ENCODE measurements around the gene FKBP1A. TPM values are rescaled to one million over a fixed set of nuclear protein-coding genes. Genes with fewer than 3 reads are reported as not detected.

The FKBP1A gene
- total RNA-seq, 2 experiments from 2014 or later = 259 to 282 TPM

DNA sequence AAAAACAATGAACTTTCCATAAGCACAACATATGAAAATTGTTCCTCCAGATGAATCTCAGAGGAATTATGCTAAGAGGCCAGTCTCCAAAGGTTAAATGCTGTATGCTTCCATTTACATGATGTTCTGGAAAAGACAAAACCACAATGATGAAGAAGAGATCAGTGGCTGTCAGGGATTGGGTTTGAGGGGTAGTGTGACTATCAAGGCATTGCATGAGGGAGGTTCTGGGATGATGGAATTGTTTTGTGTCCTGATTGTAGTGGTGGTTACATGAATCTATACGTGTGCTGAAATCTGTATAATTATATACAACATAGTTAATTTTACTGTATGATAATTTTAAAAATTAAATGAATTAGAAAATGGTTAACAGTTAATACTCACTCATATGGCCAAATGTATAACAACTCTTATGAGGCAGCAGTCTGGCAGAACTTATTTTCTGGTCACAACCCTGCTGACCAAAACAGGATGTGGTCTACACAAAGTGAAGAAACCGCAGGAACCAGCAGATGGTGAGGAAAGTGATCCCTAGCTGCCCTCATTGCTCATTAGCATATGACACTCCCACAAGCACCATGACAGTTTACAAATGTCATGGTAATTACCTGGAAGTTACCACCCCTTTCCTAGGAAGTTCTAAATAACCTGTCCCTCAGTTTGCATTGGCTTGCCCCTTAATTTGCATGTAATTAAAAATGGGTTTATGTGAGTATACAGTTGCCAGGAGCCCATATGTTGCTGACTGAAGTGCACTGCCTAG, 41.9 kb upstream of the FKBP1A start:
- Mint-ChIP-seq H3K4me3 (no peak overlapping the region), H3K27ac (no peak overlapping the region)

DNA sequence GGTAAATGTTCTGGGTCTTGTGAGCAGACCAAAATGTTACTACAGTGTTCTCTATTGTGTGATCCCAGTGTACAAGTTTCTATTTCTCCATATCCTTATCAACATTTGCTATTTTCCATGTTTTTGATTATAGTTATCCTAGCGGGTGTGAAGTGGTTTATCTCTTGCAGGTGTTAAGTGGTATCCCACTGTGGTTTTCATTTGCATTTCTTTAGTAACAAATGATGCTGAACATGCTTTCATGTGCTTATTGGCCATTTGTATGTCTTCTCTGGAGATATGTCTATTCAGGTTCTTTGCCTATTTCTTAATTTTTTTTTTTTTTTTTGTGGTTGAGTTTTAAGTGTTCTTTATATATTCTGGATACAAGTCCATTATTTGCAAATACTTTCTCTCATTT, 38.3 kb upstream of the FKBP1A start:
- intact Hi-C loops (cut with micrococcal nuclease) = no loop called here
- H3K27ac Mint-ChIP-seq = no peak overlapping the region
- H3K36me3 Mint-ChIP-seq (ENCODE audit: low read depth) = no peaks in the 10 kb centered on the region

More for the DNA sequence above, 41.9 kb upstream of the FKBP1A start:
- Mint-ChIP-seq H3K9me3 (no peaks in the 10 kb centered on the region), H3K27me3 (peaks cover 2% of the 10 kb centered on the region), H3K4me1 (ENCODE audit: low read depth) (peaks cover 25% of the 10 kb centered on the region), H3K36me3 (ENCODE audit: low read depth) (peaks cover 2% of the 10 kb centered on the region)
- ATAC-seq (peak; percentile 89), DNase-seq (peak; percentile 86)
- ChIA-PET CTCF (interaction anchor here (0.6 to 2.4 kb wide), 10 partner anchors 9 to 518 kb away, joined by 3 to 26 read pairs (median 3); no protein-coding TSS in a partner anchor), POLR2A (interaction anchor here (0.7 to 1.0 kb wide), 2 partner anchors 14 to 77 kb away, joined by 3 to 4 read pairs; no protein-coding TSS in a partner anchor)
- intact Hi-C loops (cut with micrococcal nuclease) = loop anchor here (2.0 kb wide), 1 partner anchor 42 kb away; the partner anchor contains the start of gene FKBP1A
- TF ChIP-seq, protein P1, sequence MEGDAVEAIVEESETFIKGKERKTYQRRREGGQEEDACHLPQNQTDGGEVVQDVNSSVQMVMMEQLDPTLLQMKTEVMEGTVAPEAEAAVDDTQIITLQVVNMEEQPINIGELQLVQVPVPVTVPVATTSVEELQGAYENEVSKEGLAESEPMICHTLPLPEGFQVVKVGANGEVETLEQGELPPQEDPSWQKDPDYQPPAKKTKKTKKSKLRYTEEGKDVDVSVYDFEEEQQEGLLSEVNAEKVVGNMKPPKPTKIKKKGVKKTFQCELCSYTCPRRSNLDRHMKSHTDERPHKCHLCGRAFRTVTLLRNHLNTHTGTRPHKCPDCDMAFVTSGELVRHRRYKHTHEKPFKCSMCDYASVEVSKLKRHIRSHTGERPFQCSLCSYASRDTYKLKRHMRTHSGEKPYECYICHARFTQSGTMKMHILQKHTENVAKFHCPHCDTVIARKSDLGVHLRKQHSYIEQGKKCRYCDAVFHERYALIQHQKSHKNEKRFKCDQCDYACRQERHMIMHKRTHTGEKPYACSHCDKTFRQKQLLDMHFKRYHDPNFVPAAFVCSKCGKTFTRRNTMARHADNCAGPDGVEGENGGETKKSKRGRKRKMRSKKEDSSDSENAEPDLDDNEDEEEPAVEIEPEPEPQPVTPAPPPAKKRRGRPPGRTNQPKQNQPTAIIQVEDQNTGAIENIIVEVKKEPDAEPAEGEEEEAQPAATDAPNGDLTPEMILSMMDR (IDR thresholded peaks at IDR 0.05) = no peak

DNA sequence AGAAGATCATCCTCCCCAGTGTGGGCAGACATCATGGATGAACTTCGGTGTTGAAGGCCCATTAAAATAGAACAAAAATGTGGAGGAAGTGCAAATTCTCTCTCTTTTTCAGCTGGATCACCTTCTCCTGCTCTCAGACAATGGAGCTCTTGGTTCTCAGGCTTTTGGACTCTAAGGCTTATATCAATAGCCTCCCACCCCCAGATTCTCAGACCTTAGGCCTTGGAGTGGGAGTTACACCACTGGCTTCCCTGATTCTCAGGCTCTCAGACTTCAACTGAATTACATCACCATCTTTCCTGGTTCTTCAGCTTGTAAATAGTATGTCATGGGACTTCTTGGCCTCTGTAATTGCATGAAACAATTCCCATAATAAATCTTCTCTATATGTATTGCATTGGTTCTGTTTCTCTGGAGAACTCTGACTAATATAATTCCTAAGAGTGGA, 37.2 kb upstream of the FKBP1A start:
- ATAC-seq (no peak), DNase-seq (no peak)
- H3K27ac Mint-ChIP-seq = no peak overlapping the region
- peaks cover 4% of the 10 kb centered on the region for H3K27me3 Mint-ChIP-seq
- no peaks in the 10 kb centered on the region for H3K9me3 Mint-ChIP-seq
- CTCF ChIA-PET = no interaction called here
- intact Hi-C loops (cut with micrococcal nuclease) = no loop called here
- peaks cover 20% of the 10 kb centered on the region for H3K4me1 Mint-ChIP-seq (ENCODE audit: low read depth)
- H3K36me3 Mint-ChIP-seq (ENCODE audit: low read depth) = no peaks in the 10 kb centered on the region
- POLR2A ChIA-PET = no interaction called here
- no peak overlapping the region for H3K4me3 Mint-ChIP-seq
- TF ChIP-seq, protein P1 (IDR thresholded peaks at IDR 0.05) = no peak

More for the DNA sequence above, 38.3 kb upstream of the FKBP1A start:
- TF ChIP-seq, protein P1 (IDR thresholded peaks at IDR 0.05) = no peak
- Mint-ChIP-seq H3K4me1 (ENCODE audit: low read depth) (peaks cover 29% of the 10 kb centered on the region), H3K4me3 (no peak overlapping the region), H3K9me3 (no peaks in the 10 kb centered on the region), H3K27me3 (peaks cover 4% of the 10 kb centered on the region)
- ATAC-seq (no peak), DNase-seq (no peak)
- CTCF ChIA-PET = interaction anchor here (1.0 kb wide), 1 partner anchor 346 kb away, joined by 3 read pairs; no protein-coding TSS in a partner anchor
- POLR2A ChIA-PET = no interaction called here

DNA sequence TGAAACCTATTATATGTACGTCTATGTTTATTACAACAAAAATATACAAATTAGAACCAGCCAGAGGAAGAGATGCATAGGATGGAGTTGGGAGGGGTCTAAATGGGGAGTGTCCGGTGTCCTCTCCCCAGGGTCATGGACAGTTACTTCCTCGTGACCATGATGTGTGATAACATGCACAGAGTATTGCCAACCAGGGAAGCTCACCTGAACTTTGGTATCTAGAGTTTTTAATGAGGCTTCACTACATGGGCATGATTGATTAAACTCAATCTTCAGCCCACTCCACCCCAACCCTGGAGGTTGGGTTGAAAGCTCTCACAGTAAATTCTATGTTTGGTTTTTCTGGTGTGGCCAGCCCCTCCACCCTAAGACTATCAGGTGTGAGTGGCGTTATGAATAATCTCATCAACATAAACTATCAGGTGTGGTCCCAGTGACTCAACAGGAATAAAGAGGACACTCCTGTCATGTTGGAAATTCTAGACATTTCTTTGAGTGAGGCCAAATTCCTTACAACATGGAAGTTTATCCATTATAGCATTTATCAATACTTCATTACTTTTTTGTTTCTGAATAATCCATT, 36.4 kb upstream of the FKBP1A start:
- intact Hi-C loops (cut with micrococcal nuclease) = no loop called here
- CTCF ChIA-PET = no interaction called here
- ATAC-seq = no peak

More for the DNA sequence above, 36.4 kb upstream of the FKBP1A start:
- no peaks in the 10 kb centered on the region for H3K36me3 Mint-ChIP-seq (ENCODE audit: low read depth)
- no peaks in the 10 kb centered on the region for H3K9me3 Mint-ChIP-seq
- TF ChIP-seq, protein P1 (IDR thresholded peaks at IDR 0.05) = no peak
- DNase-seq = no peak
- H3K4me1 Mint-ChIP-seq (ENCODE audit: low read depth) = peaks cover 12% of the 10 kb centered on the region
- no peak overlapping the region for H3K27ac Mint-ChIP-seq
- H3K27me3 Mint-ChIP-seq = peaks cover 4% of the 10 kb centered on the region
- H3K4me3 Mint-ChIP-seq = no peak overlapping the region
- POLR2A ChIA-PET = interaction anchor here (0.6 kb wide), 1 partner anchor 230 kb away, joined by 3 read pairs; no protein-coding TSS in a partner anchor

Data from activated CD8-positive, alpha-beta T cell treated with anti-CD3 and anti-CD28 coated beads for 36 hours (primary cell).